Measurements from ENCODE around the gene PFKFB3. TPM values are rescaled to one million over a fixed set of nuclear protein-coding genes. Genes with fewer than 3 reads are reported as not detected.

PFKFB3 gene
- total RNA-seq, 1 donor from 2014 or later, result 52.4 TPM

- H3K4me1 ChIP-seq (ENCODE audit: insufficient read depth, low read length), result peaks cover 15% of the 10 kb centered on the region
- no peak for TF ChIP-seq CTCF (IDR thresholded peaks at IDR 0.05; ENCODE audit: insufficient read depth, low read depth, low read length)
- TF ChIP-seq EZH2 (IDR thresholded peaks at IDR 0.05; ENCODE audit: insufficient read depth, low read length), result no peak
- Mint-ChIP-seq H3K4me3 (ENCODE audit: unreplicated experiment) (no peak overlapping the region), H3K27ac (ENCODE audit: unreplicated experiment) (peak overlapping the region; percentile 99), H3K4me1 (ENCODE audit: low read depth, unreplicated experiment) (peaks cover 23% of the 10 kb centered on the region), H3K36me3 (ENCODE audit: low read depth, unreplicated experiment) (peaks cover 2% of the 10 kb centered on the region), H3K9me3 (ENCODE audit: unreplicated experiment) (peaks cover 4% of the 10 kb centered on the region), H3K27me3 (ENCODE audit: low read depth, unreplicated experiment) (no peaks in the 10 kb centered on the region)
- no peak overlapping the region for H2AFZ ChIP-seq (ENCODE audit: low read depth, low read length)
- DNase-seq (ENCODE audit: low read depth) (no peak), FAIRE-seq (no peak)
- H3K27ac ChIP-seq (ENCODE audit: low read depth, low read length), result peak overlapping the region; percentile 90
- H3K79me2 ChIP-seq (ENCODE audit: insufficient read depth, low read length), result no peaks in the 10 kb centered on the region
- H4K20me1 ChIP-seq (ENCODE audit: insufficient read depth, low read length), result no peaks in the 10 kb centered on the region
- no peak overlapping the region for H3K9ac ChIP-seq (ENCODE audit: low read length)
- H3K9me3 ChIP-seq (ENCODE audit: insufficient read depth, low read depth, low read length), result no peaks in the 10 kb centered on the region
- no peak overlapping the region for H3K4me3 ChIP-seq (ENCODE audit: insufficient read depth, low read depth, low read length)
- H3K36me3 ChIP-seq (ENCODE audit: insufficient read depth, low read length), result no peaks in the 10 kb centered on the region
- H3K4me2 ChIP-seq (ENCODE audit: low read length), result no peak overlapping the region
- H3K27me3 ChIP-seq (ENCODE audit: insufficient read depth, low read length), result no peaks in the 10 kb centered on the region
Observed at GRCh38 chr10:6276356-6276755, 73.6 kb downstream of the PFKFB3 start.

GRCh38 chr10:6278519-6279120 is 75.9 kb downstream of the PFKFB3 start:
- H3K27ac ChIP-seq (ENCODE audit: low read depth, low read length), result peak overlapping the region; percentile 44
- Mint-ChIP-seq H3K4me3 (ENCODE audit: unreplicated experiment) (no peak overlapping the region), H3K27me3 (ENCODE audit: low read depth, unreplicated experiment) (no peaks in the 10 kb centered on the region), H3K27ac (ENCODE audit: unreplicated experiment) (peak overlapping the region; percentile 67), H3K9me3 (ENCODE audit: unreplicated experiment) (peaks cover 4% of the 10 kb centered on the region), H3K36me3 (ENCODE audit: low read depth, unreplicated experiment) (peaks cover 2% of the 10 kb centered on the region), H3K4me1 (ENCODE audit: low read depth, unreplicated experiment) (peaks cover 23% of the 10 kb centered on the region)
- H2AFZ ChIP-seq (ENCODE audit: low read depth, low read length), result no peak overlapping the region
- H3K9me3 ChIP-seq (ENCODE audit: insufficient read depth, low read depth, low read length), result no peaks in the 10 kb centered on the region
- DNase-seq (ENCODE audit: low read depth) (no peak), FAIRE-seq (no peak)
- no peaks in the 10 kb centered on the region for H4K20me1 ChIP-seq (ENCODE audit: insufficient read depth, low read length)
- TF ChIP-seq EZH2 (IDR thresholded peaks at IDR 0.05; ENCODE audit: insufficient read depth, low read length) (no peak), CTCF (IDR thresholded peaks at IDR 0.05; ENCODE audit: insufficient read depth, low read depth, low read length) (no peak)
- no peaks in the 10 kb centered on the region for H3K79me2 ChIP-seq (ENCODE audit: insufficient read depth, low read length)
- H3K9ac ChIP-seq (ENCODE audit: low read length), result no peak overlapping the region
- peaks cover 15% of the 10 kb centered on the region for H3K4me1 ChIP-seq (ENCODE audit: insufficient read depth, low read length)
- no peaks in the 10 kb centered on the region for H3K27me3 ChIP-seq (ENCODE audit: insufficient read depth, low read length)
- H3K36me3 ChIP-seq (ENCODE audit: insufficient read depth, low read length), result no peaks in the 10 kb centered on the region
- H3K4me3 ChIP-seq (ENCODE audit: insufficient read depth, low read depth, low read length), result no peak overlapping the region
- no peak overlapping the region for H3K4me2 ChIP-seq (ENCODE audit: low read length)

- no peaks in the 10 kb centered on the region for H4K20me1 ChIP-seq (ENCODE audit: insufficient read depth, low read length)
- H3K36me3 Mint-ChIP-seq (ENCODE audit: low read depth, unreplicated experiment), result peaks cover 2% of the 10 kb centered on the region
- H3K27ac Mint-ChIP-seq (ENCODE audit: unreplicated experiment), result peak overlapping the region; percentile 72
- H3K27me3 ChIP-seq (ENCODE audit: insufficient read depth, low read length), result no peaks in the 10 kb centered on the region
- TF ChIP-seq CTCF (IDR thresholded peaks at IDR 0.05; ENCODE audit: insufficient read depth, low read depth, low read length), result no peak
- no peak for TF ChIP-seq EZH2 (IDR thresholded peaks at IDR 0.05; ENCODE audit: insufficient read depth, low read length)
- no peak overlapping the region for H3K4me3 Mint-ChIP-seq (ENCODE audit: unreplicated experiment)
- peaks cover 15% of the 10 kb centered on the region for H3K4me1 ChIP-seq (ENCODE audit: insufficient read depth, low read length)
- peaks cover 23% of the 10 kb centered on the region for H3K4me1 Mint-ChIP-seq (ENCODE audit: low read depth, unreplicated experiment)
- H3K9me3 Mint-ChIP-seq (ENCODE audit: unreplicated experiment), result peaks cover 4% of the 10 kb centered on the region
- peak overlapping the region; percentile 26 for H3K9ac ChIP-seq (ENCODE audit: low read length)
- no peaks in the 10 kb centered on the region for H3K79me2 ChIP-seq (ENCODE audit: insufficient read depth, low read length)
- peak overlapping the region; percentile 44 for H3K27ac ChIP-seq (ENCODE audit: low read depth, low read length)
- DNase-seq (ENCODE audit: low read depth) (peak; percentile 69), FAIRE-seq (peak; percentile 59)
- peak overlapping the region; percentile 59 for H2AFZ ChIP-seq (ENCODE audit: low read depth, low read length)
- no peaks in the 10 kb centered on the region for H3K36me3 ChIP-seq (ENCODE audit: insufficient read depth, low read length)
- no peaks in the 10 kb centered on the region for H3K9me3 ChIP-seq (ENCODE audit: insufficient read depth, low read depth, low read length)
- peak overlapping the region; percentile 46 for H3K4me2 ChIP-seq (ENCODE audit: low read length)
- H3K4me3 ChIP-seq (ENCODE audit: insufficient read depth, low read depth, low read length), result no peak overlapping the region
- peaks cover 2% of the 10 kb centered on the region for H3K27me3 Mint-ChIP-seq (ENCODE audit: low read depth, unreplicated experiment)
Observed at GRCh38 chr10:6279540-6280267, 77.0 kb downstream of the PFKFB3 start.

Measured in astrocyte (in vitro differentiated cells and primary cell).